ENCODE measurements around the gene NFYB. TPM values are rescaled to one million over a fixed set of nuclear protein-coding genes. Genes with fewer than 3 reads are reported as not detected.
A peak's percentile ranks its signal among the peaks of the same experiment; 100 is the strongest.

NFYB gene
- total RNA-seq, 2 donors from 2014 or later: 37.9 to 41.1 TPM

- Histone ChIP-seq H3K9me3 (no peaks in the 10 kb centered on the region), H3K4me1 (replicated peaks) (peaks cover 6% of the 10 kb centered on the region), H3K36me3 (no peaks in the 10 kb centered on the region), H3K27me3 (replicated peaks; ENCODE audit: insufficient read depth) (no peaks in the 10 kb centered on the region), H3K27ac (peak overlapping the region; percentile 84 to 87), H3K4me3 (peak overlapping the region; percentile 81)
- TF ChIP-seq CTCF (IDR thresholded peaks at IDR 0.05) (no peak), POLR2A (IDR thresholded peaks at IDR 0.05) (no peak), POLR2AphosphoS5 (IDR thresholded peaks at IDR 0.05) (no peak)
- DNase-seq (ENCODE audit: low spot score): peak; percentile 17
- intact Hi-C loops (cut with DNase I): loop anchor here (5.0 kb wide), 1 partner anchor 40 kb away; no protein-coding TSS in a partner anchor
- under 1% methylated on average over 44 of the region's 78 CpGs for WGBS
Observed at GRCh38 chr12:104137001-104137901, 759 bp downstream of the NFYB start.

DNA sequence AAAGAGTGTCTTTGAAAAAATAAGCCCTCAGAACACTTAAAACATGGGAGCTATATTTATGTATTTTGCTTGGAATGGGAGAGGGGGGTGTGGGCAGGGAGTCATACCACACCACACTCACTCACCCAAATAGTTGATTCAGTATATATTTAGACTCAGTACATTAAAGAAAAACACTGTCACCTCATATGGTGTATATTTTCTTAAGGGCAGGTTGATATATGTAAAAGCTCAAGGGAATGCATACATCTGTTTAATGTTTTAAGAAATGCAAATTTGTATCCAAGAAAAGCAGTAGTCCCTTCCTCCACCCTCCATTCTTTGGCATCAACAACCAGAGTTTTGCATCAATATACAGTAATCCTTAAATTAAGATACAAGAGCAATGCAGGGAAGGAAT lies 1.4 kb downstream of the NFYB start:
- Histone ChIP-seq H3K27me3 (replicated peaks; ENCODE audit: insufficient read depth) (no peaks in the 10 kb centered on the region), H3K27ac (peak overlapping the region in 1 of 2 donors; percentile 84), H3K4me1 (replicated peaks) (peaks cover 11% of the 10 kb centered on the region), H3K4me3 (peak overlapping the region; percentile 81), H3K9me3 (no peaks in the 10 kb centered on the region), H3K36me3 (no peaks in the 10 kb centered on the region)
- intact Hi-C loops (cut with DNase I): loop anchor here (5.0 kb wide), 1 partner anchor 41 kb away; no protein-coding TSS in a partner anchor
- TF ChIP-seq CTCF (IDR thresholded peaks at IDR 0.05) (no peak), POLR2A (IDR thresholded peaks at IDR 0.05) (no peak), POLR2AphosphoS5 (IDR thresholded peaks at IDR 0.05) (no peak)
- DNase-seq (ENCODE audit: low spot score): no peak

- H3K36me3 ChIP-seq: no peaks in the 10 kb centered on the region
- no peaks in the 10 kb centered on the region for H3K9me3 ChIP-seq
- peaks cover 19% of the 10 kb centered on the region for H3K4me1 ChIP-seq (replicated peaks)
- TF ChIP-seq POLR2A (IDR thresholded peaks at IDR 0.05) (no peak), CTCF (IDR thresholded peaks at IDR 0.05) (no peak), POLR2AphosphoS5 (IDR thresholded peaks at IDR 0.05) (no peak)
- H3K27me3 ChIP-seq (replicated peaks; ENCODE audit: insufficient read depth): no peaks in the 10 kb centered on the region
- H3K4me3 ChIP-seq: no peak overlapping the region
- DNase-seq (ENCODE audit: low spot score): no peak
- intact Hi-C loops (cut with DNase I): loop anchor here (5.0 kb wide), 2 partner anchors 42 to 162 kb away; no protein-coding TSS in a partner anchor
- H3K27ac ChIP-seq: no peak overlapping the region
- WGBS: 100% methylated on average over 1 of the region's 1 CpG
Observed at GRCh38 chr12:104134882-104135281, 3.1 kb downstream of the NFYB start.

- DNase-seq (ENCODE audit: low spot score): no peak
- no peak overlapping the region for H3K4me3 ChIP-seq
- intact Hi-C loops (cut with DNase I): loop anchor here (5.0 kb wide), 1 partner anchor 163 kb away; no protein-coding TSS in a partner anchor
- no peaks in the 10 kb centered on the region for H3K36me3 ChIP-seq
- H3K27me3 ChIP-seq (replicated peaks; ENCODE audit: insufficient read depth): no peaks in the 10 kb centered on the region
- WGBS: 93% methylated on average over 1 of the region's 1 CpG
- peaks cover 19% of the 10 kb centered on the region for H3K4me1 ChIP-seq (replicated peaks)
- TF ChIP-seq POLR2AphosphoS5 (IDR thresholded peaks at IDR 0.05): no peak
- H3K9me3 ChIP-seq: no peaks in the 10 kb centered on the region
- no peak overlapping the region for H3K27ac ChIP-seq
Observed at GRCh38 chr12:104133866-104134265, 4.1 kb downstream of the NFYB start.

DNA sequence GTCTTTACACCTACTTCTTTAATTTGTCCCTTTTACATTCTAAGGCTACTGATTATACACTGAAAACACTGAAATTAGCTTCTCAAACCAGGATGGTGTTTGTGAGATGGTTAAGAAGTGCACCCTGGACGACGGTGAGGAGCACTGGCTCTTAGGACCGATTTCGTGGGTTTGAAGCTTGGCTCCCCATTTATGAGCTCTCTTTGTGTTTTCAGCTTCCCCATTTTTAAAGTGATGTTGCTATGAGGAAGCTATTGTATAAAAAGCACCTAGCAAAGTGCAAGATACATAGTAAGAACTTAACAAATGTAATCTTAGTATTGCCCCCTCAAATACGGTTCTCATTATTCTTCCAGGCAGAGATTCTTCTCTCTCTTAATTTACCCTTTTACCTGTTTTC lies 4.7 kb downstream of the NFYB start:
- peak overlapping the region in 1 of 2 donors; percentile 37 for H3K27ac ChIP-seq
- H3K9me3 ChIP-seq: no peaks in the 10 kb centered on the region
- H3K4me3 ChIP-seq: no peak overlapping the region
- intact Hi-C loops (cut with DNase I): loop anchor here (5.0 kb wide), 1 partner anchor 164 kb away; no protein-coding TSS in a partner anchor
- H3K36me3 ChIP-seq: no peaks in the 10 kb centered on the region
- WGBS: 88% methylated on average over 5 of the region's 5 CpGs
- no peaks in the 10 kb centered on the region for H3K27me3 ChIP-seq (replicated peaks; ENCODE audit: insufficient read depth)
- TF ChIP-seq POLR2AphosphoS5 (IDR thresholded peaks at IDR 0.05): no peak
- no peak for TF ChIP-seq POLR2A (IDR thresholded peaks at IDR 0.05)
- TF ChIP-seq CTCF (IDR thresholded peaks at IDR 0.05): no peak
- no peak for DNase-seq (ENCODE audit: low spot score)
- H3K4me1 ChIP-seq (replicated peaks): peaks cover 19% of the 10 kb centered on the region
